Loucy (cell line): ENCODE data around the gene PRDM12.
A peak's percentile ranks its signal among the peaks of the same experiment; 100 is the strongest.

Source experiments
- H2AFZ ChIP-seq: fragments of 200-600 bp; sonication (generic); 2 replicates; pipeline ENCODE4 v1.6.0; 2016; ENCODE audit warnings: antibody characterized with exemption, mild to moderate bottlenecking, low read length, moderate library complexity
- H3F3A ChIP-seq: fragments of 200-600 bp; 2 replicates; pipeline ENCODE4 v1.6.0; 2016; ENCODE audit warnings: antibody characterized with exemption, low read depth, mild to moderate bottlenecking
- H3K27me3 ChIP-seq: fragments of 200-600 bp; sonication (generic); 2 replicates; pipeline ENCODE4 v1.6.1; 2014; ENCODE audit warnings: low read length, mild to moderate bottlenecking; ENCODE audit not compliant: insufficient read depth, poor library complexity, severe bottlenecking
- H3K36me3 ChIP-seq: fragments of 200-600 bp; sonication (generic); 2 replicates; pipeline ENCODE4 v1.6.1; 2016; ENCODE audit warnings: low read length; ENCODE audit not compliant: insufficient read depth
- H3K4me1 ChIP-seq: fragments of 200-600 bp; sonication (generic); 2 replicates; pipeline ENCODE4 v1.5.1; 2014; ENCODE audit warnings: low read length, mild to moderate bottlenecking; ENCODE audit not compliant: insufficient read depth, poor library complexity, severe bottlenecking
- H3K4me2 ChIP-seq: fragments of 200-600 bp; sonication (generic); 2 replicates; pipeline ENCODE4 v1.6.0; 2014; ENCODE audit warnings: antibody characterized with exemption, low read length, low read depth, mild to moderate bottlenecking; ENCODE audit not compliant: poor library complexity, severe bottlenecking
- H3K4me3 ChIP-seq: fragments of 200-600 bp; sonication (generic); 2 replicates; pipeline ENCODE4 v1.5.1; 2014; ENCODE audit warnings: low read length, mild to moderate bottlenecking, mixed read lengths; ENCODE audit not compliant: poor library complexity, severe bottlenecking
- H3K79me2 ChIP-seq: fragments of 200-600 bp; sonication (generic); 2 replicates; pipeline ENCODE4 v1.6.1; 2014; ENCODE audit warnings: low read length; ENCODE audit not compliant: insufficient read depth
- H3K9ac ChIP-seq: fragments of 200-600 bp; sonication (generic); 2 replicates; pipeline ENCODE4 v1.6.0; 2014; ENCODE audit warnings: mild to moderate bottlenecking, low read depth, low read length, moderate library complexity; ENCODE audit not compliant: poor library complexity, severe bottlenecking
- H3K9me2 ChIP-seq: fragments of 200-600 bp; sonication (generic); replicated peaks from 2 replicates; pipeline ENCODE4 v1.6.1; 2016; ENCODE audit warnings: low read depth, low read length, mixed read lengths
- H3K9me3 ChIP-seq: fragments of 200-600 bp; sonication (generic); 2 replicates; pipeline ENCODE4 v1.6.1; 2014; ENCODE audit warnings: mild to moderate bottlenecking, antibody characterized with exemption, low read length, low read depth; ENCODE audit not compliant: insufficient read depth
- H4K20me1 ChIP-seq: fragments of 200-600 bp; sonication (generic); 2 replicates; pipeline ENCODE4 v1.6.0; 2014; ENCODE audit warnings: antibody characterized with exemption, low read length, mild to moderate bottlenecking; ENCODE audit not compliant: insufficient read depth, poor library complexity, severe bottlenecking
- CTCF ChIP-seq: fragments of 200-600 bp; sonication (generic); conservative IDR thresholded peaks from 2 replicates; pipeline ENCODE4 v1.5.1; 2014; ENCODE audit warnings: mild to moderate bottlenecking, antibody characterized with exemption, low read length
- EZH2phosphoT487 ChIP-seq: fragments of 200-600 bp; IDR thresholded peaks from 2 replicates; pipeline ENCODE4 v1.6.1; 2018; ENCODE audit warnings: antibody characterized with exemption, mild to moderate bottlenecking, moderate library complexity, borderline replicate concordance

Gene PRDM12

GRCh38 chr9:130707225-130707976 lies 43.0 kb downstream of the PRDM12 start:
- H4K20me1 ChIP-seq, result no peaks in the 10 kb centered on the region
- no peaks in the 10 kb centered on the region for H3K4me1 ChIP-seq
- H3K36me3 ChIP-seq, result peaks cover 18% of the 10 kb centered on the region; the same call in 1 of the 2 replicates
- H3K9ac ChIP-seq, result no peak overlapping the region
- peaks cover 3% of the 10 kb centered on the region; the same call in 1 of the 2 replicates for H3K79me2 ChIP-seq
- no peaks in the 10 kb centered on the region for H3K27me3 ChIP-seq
- TF ChIP-seq CTCF (peak; percentile 66), EZH2phosphoT487 (no peak)
- no peak overlapping the region for H3K4me2 ChIP-seq
- no peaks in the 10 kb centered on the region for H3K9me3 ChIP-seq
- H2AFZ ChIP-seq, result no peak overlapping the region
- no peaks in the 10 kb centered on the region for H3K9me2 ChIP-seq
- H3F3A ChIP-seq, result no peaks in the 10 kb centered on the region
- H3K4me3 ChIP-seq, result no peak overlapping the region

GRCh38 chr9:130710822-130711352 lies 46.5 kb downstream of the PRDM12 start:
- H3K4me2 ChIP-seq, result no peak overlapping the region
- H3K4me3 ChIP-seq, result no peak overlapping the region
- no peaks in the 10 kb centered on the region for H3F3A ChIP-seq

GRCh38 chr9:130711469-130711868 lies 47.1 kb downstream of the PRDM12 start:
- no peak overlapping the region for H3K4me2 ChIP-seq
- peaks cover 12% of the 10 kb centered on the region for H3K4me1 ChIP-seq
- no peaks in the 10 kb centered on the region for H3K27me3 ChIP-seq
- TF ChIP-seq EZH2phosphoT487 (no peak), CTCF (no peak)
- no peak overlapping the region for H3K4me3 ChIP-seq
- no peaks in the 10 kb centered on the region for H3F3A ChIP-seq
- H3K9ac ChIP-seq, result no peak overlapping the region
- H3K36me3 ChIP-seq, result no peaks in the 10 kb centered on the region
- peaks cover 21% of the 10 kb centered on the region for H3K79me2 ChIP-seq
- no peaks in the 10 kb centered on the region for H4K20me1 ChIP-seq
- no peaks in the 10 kb centered on the region for H3K9me3 ChIP-seq
- H2AFZ ChIP-seq, result no peak overlapping the region
- no peaks in the 10 kb centered on the region for H3K9me2 ChIP-seq

More at GRCh38 chr9:130710822-130711352, 46.5 kb downstream of the PRDM12 start:
- TF ChIP-seq EZH2phosphoT487, result no peak
- TF ChIP-seq CTCF, result no peak
- Histone ChIP-seq H3K9ac (no peak overlapping the region), H2AFZ (no peak overlapping the region), H3K27me3 (no peaks in the 10 kb centered on the region), H4K20me1 (no peaks in the 10 kb centered on the region), H3K9me2 (no peaks in the 10 kb centered on the region), H3K79me2 (peaks cover 19% of the 10 kb centered on the region), H3K9me3 (no peaks in the 10 kb centered on the region), H3K4me1 (peaks cover 12% of the 10 kb centered on the region), H3K36me3 (no peaks in the 10 kb centered on the region)
